Right renal pelvis (tissue), 4 donors: ENCODE data around the gene FYN. TPM values are rescaled to one million over a fixed set of nuclear protein-coding genes. Genes with fewer than 3 reads are reported as not detected.

Source experiments
- DNase-seq, 4 donors: peaks; one replicate each; pipeline ENCODE4 v3.0.0-alpha.2; 2013; ENCODE audit warnings: low read depth in 4 of 4, low spot score in 3 of 4, missing footprints in 1 of 4
- polyA plus RNA-seq, 4 donors: library from polyadenylated mRNA; unstranded; fragments of 120-200 nt; gene quantifications; one replicate each; pipeline ENCODE4 v1.2.1, GENCODE V29; 2013; ENCODE audit not compliant: insufficient read length in 4 of 4

FYN gene
- polyA plus RNA-seq, 4 donors = 162 to 172 (median 167) TPM

- no peak for DNase-seq
Observed at GRCh38 chr6:111757342-111757741, 115.9 kb downstream of the FYN start.

GRCh38 chr6:111754423-111754822, 118.8 kb downstream of the FYN start:
- no peak for DNase-seq

- DNase-seq = no peak
Observed at GRCh38 chr6:111753573-111753972, 119.7 kb downstream of the FYN start.

- DNase-seq = no peak
Observed at GRCh38 chr6:111752476-111752875, 120.8 kb downstream of the FYN start.

GRCh38 chr6:111750753-111751673, 122.2 kb downstream of the FYN start:
- DNase-seq = no peak

- DNase-seq = no peak
Observed at GRCh38 chr6:111750153-111750552, 123.1 kb downstream of the FYN start.

GRCh38 chr6:111748231-111748647, 125.0 kb downstream of the FYN start:
- peak in 1 of 4 donors; percentile 38 for DNase-seq

GRCh38 chr6:111747829-111748228, 125.4 kb downstream of the FYN start:
- no peak for DNase-seq

- DNase-seq = no peak
Observed at GRCh38 chr6:111747396-111747795, 125.9 kb downstream of the FYN start.

GRCh38 chr6:111746983-111747382, 126.3 kb downstream of the FYN start:
- DNase-seq = no peak

- no peak for DNase-seq
Observed at GRCh38 chr6:111745636-111746035, 127.6 kb downstream of the FYN start.

- no peak for DNase-seq
Observed at GRCh38 chr6:111745186-111745585, 128.1 kb downstream of the FYN start.

GRCh38 chr6:111743862-111744692, 129.2 kb downstream of the FYN start:
- DNase-seq = no peak

GRCh38 chr6:111743360-111743759, 129.9 kb downstream of the FYN start:
- no peak for DNase-seq

GRCh38 chr6:111741177-111741952, 131.9 kb downstream of the FYN start:
- DNase-seq = no peak

GRCh38 chr6:111740506-111740905, 132.7 kb downstream of the FYN start:
- no peak for DNase-seq

GRCh38 chr6:111739257-111739696, 134.0 kb downstream of the FYN start:
- no peak for DNase-seq

GRCh38 chr6:111738631-111739030, 134.6 kb downstream of the FYN start:
- no peak for DNase-seq

- DNase-seq = no peak
Observed at GRCh38 chr6:111738156-111738555, 135.1 kb downstream of the FYN start.

GRCh38 chr6:111737065-111737521, 136.2 kb downstream of the FYN start:
- DNase-seq = no peak
